IPS-18c (cell line): ENCODE measurements around the gene WIZ.

Experiments used
- H3K4me3 ChIP-seq: 2 replicates; pipeline ENCODE4 v1.7.0; 2013; ENCODE audit warnings: low read depth, mild to moderate bottlenecking, low read length, moderate library complexity; ENCODE audit not compliant: insufficient read depth
- H3K9me3 ChIP-seq: one replicate; pipeline ENCODE4 v1.6.1; 2013; ENCODE audit warnings: mild to moderate bottlenecking, low read length, moderate library complexity; ENCODE audit not compliant: control insufficient read depth, insufficient read depth

The WIZ gene

DNA sequence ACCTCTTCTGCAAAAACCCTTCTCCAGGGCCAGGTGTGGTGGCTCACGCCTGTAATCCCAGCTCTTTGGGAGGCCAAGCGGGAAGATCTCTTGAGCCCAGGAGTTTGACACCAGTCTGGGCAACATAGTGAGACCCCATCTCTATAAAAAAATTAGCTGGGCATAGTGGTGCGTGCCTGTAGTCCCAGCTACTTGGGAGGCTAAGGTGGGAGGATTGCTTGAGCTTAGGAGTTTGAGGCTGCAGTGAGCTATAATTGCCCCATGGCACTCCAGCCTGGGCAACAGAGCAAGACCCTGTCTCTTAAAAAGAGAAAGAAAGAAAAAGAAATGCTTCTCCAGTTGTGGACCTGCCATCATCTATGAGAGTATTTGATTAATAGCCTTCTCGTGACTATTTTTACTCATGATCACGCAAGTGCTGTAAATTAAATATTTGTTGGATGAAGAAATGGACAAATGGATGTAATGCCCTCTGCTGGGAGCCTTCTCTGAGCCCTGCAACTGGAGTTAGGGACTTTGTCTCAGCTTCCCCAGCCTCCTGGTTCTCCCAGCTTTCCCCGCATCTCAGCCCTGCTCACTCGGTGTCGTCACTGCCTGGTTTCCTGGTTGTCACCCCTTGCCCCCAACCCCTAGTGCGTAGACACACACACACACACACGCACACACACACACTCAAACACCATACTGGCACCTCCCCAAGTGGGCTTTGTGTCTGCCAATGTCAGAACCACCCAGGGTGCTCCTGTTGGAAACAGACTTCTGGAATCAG is 12.2 kb downstream of the WIZ start:
- Histone ChIP-seq H3K4me3 (no peak overlapping the region), H3K9me3 (no peaks in the 10 kb centered on the region)

- Histone ChIP-seq H3K4me3 (no peak overlapping the region), H3K9me3 (no peaks in the 10 kb centered on the region)
These were observed 13.0 kb downstream of the WIZ start for GRCh38 chr19:15436826-15437110.

DNA sequence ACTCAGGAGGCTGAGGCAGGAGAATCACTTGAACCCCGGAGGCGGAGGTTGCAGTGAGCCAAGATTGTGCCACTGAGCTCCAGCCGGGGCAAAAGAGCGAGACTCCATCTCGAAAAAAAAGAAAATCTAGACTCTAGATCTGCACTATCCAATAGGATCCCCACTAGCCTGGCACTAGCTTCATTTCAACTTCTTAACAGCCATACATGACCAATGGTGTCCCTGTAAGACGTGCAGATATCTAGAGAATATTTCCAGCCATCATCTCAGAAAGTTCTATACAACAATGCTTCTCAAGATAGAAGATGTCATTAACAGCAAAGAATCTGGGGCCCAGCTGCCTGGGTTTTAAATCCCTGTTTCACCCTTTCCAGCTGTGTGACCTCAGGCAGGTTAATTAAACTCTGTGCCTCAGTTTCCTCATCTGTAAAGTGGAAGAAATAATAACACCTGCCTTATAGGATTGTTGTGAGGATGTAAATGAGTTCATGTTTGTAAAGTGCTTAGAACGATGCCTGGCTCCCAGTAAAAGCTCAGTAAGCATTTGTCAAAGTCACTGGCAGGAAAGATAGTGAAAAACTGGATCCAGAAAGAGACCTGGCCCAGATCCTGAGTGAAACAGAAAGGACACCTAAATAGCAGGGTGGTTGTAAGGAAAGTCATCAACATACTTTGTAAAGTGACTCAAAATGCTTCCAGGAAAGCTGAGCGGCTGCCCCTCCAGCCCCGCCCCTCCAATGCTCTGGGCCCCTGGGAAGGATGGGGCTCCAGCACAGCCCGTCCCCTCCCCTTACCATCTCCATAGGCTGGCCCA is 13.5 kb downstream of the WIZ start:
- H3K4me3 ChIP-seq = no peak overlapping the region
- no peaks in the 10 kb centered on the region for H3K9me3 ChIP-seq

DNA sequence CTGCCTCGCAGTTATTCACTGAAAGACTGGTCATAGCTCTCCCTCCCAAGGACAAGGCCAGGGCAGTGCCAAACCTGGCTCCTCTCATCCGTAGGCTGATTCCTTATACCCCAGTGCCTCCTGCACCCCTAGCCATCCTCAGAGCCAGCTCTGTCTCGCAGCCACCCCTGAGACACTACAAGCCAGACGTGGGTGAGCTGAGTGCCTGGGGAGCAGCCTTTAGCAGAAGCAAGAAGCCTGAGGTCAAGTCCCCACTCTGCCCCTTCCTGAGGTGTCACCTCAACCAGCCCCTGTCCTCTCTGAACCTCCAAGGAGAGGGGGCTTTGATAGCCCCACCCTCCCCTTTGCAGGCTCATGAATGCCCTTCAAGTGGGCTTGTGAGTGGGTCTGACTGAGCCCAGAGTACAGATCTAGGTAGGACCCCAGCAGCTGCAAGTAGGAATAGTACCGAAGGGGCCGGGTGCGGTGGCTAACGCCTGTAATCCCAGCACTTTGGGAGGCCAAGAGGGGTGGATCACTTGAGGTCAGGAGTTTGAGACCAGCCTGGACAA is 16.2 kb downstream of the WIZ start:
- Histone ChIP-seq H3K9me3 (no peaks in the 10 kb centered on the region), H3K4me3 (peak overlapping the region; percentile 90)

DNA sequence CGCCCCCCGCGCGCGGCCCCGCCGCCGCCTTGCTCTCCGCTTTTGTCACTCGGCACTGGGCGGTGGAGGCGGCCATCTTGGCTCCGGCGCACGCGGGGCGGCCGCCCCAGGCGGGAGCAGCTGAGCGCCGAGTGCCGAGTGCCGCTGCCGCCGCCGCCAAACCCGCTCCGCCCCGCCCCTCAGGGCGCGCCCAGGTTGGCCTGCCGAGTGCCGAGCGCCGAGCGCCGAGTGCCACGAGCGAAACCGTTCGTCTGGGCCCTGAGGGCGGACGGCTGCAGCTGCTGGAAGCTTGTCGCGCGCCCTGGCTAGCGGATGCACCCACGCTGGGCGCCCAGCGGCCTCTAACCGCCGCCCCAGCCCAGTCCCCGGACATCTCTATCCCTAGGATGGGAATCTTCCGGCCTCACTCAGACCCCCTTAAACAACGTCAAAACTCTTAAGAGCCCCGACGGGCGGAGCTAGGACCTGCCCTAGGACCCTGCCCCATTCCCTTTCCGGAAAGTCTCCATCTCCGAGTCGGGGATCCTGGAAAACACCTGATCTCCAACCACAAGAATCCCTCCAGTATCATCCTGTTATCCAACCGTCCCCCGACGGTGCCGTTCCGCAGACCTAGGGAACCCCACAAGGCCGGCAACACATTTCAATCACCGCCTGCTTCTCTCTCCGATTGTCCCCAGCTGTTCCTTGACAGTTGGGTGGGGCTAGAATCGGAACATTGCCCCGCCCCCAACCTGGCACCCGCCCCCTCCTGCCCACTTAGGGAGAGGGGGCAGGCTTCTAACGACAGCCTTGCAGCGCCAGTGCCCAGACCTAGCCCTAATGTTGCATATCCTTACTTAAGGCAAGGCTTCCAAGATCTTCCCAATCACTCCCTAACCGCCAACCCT is 16.9 kb downstream of the WIZ start:
- Histone ChIP-seq H3K9me3 (no peaks in the 10 kb centered on the region), H3K4me3 (peak overlapping the region; percentile 90)

DNA sequence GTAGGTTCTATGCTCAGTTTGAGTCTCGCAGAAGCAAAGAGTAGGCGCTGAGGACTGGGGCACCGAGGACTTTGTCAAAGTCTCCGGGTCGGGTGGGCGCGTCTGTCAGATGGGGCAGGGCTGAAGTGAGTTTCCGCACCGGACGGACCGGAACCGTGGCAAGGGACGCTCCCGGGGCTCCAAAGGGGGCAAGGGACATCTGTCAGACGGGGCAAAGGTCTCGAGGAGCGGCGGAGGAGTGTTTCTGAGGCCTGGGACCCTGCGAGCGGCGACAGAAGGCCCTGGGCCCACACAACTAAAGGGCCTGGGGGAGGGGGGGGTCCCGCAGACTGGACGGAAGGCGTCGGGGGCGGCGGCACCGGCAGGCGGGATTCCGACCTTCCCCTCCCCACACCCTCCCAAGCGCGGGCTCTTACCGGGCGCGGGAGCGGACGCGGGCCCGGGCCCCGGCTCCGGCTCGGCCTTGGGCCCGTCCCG is 17.7 kb downstream of the WIZ start:
- Histone ChIP-seq H3K9me3 (no peaks in the 10 kb centered on the region), H3K4me3 (peak overlapping the region; percentile 87)

DNA sequence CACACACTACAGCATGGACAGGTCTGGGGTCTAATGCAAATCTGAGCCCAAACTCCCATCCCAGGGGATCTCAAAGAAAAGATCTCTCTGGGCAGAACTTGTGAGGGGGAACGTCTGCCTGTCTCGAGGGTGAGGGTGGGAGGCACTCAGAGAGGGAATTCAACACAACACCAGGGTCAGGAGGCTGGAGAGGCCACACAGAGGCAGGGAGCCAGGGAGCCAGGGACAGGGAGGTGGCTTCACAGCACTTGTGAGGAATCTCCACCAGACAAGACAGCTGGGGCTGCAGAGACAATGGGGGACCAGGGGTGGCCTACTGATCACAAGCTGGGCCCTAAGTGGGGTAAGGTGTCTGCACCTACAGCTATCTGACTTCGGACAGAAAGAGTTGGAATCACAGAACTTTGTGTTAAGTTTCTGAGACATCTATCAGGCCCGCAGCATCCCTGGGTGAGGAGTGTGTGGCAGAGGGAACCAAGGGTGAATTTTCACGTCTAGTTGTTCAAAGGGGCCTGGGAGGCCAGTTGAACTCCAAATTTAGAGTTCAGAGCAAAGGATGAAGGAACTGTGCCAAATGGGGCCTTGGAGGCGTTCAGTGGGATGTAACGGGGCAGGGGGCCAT is 18.2 kb downstream of the WIZ start:
- Histone ChIP-seq H3K4me3 (peak overlapping the region; percentile 87), H3K9me3 (no peaks in the 10 kb centered on the region)

GRCh38 chr19:15430526-15431120 is 19.1 kb downstream of the WIZ start:
- H3K4me3 ChIP-seq = no peak overlapping the region
- no peaks in the 10 kb centered on the region for H3K9me3 ChIP-seq

DNA sequence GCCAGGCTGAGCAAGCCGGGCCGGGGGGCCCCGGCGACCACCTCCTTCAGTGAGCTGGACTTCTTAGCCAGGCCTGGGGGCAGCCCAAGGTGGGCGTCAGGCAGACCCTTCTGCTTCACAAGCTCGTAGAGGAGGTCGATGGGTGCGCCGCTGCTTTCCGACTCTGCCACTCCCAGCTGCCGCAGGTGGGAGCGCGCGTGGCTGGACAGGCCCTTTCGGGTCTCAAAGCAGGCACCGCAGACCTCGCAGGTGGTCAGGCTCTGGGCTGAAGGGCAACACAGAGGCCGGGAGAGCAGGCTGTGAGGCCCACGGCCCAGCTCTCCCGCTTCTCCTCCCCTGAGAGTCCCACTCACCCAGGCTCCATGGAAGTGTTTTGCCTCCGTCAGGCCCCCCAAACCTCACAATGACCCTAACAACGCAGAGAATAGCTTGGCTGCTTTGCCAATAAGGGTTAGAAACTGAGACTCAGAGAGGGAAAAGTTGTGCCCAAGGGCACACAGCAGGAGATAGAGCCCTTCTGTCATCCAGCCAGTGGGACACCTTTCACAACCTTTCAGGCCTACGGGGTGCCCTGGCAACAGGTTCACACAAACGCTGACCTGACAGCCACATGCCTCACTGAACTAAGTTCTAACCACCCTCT is 19.8 kb downstream of the WIZ start:
- H3K4me3 ChIP-seq = no peak overlapping the region

GRCh38 chr19:15428956-15429824 is 20.6 kb downstream of the WIZ start:
- Histone ChIP-seq H3K9me3 (no peaks in the 10 kb centered on the region), H3K4me3 (no peak overlapping the region)

More for the DNA sequence above, 19.8 kb downstream of the WIZ start:
- no peaks in the 10 kb centered on the region for H3K9me3 ChIP-seq

DNA sequence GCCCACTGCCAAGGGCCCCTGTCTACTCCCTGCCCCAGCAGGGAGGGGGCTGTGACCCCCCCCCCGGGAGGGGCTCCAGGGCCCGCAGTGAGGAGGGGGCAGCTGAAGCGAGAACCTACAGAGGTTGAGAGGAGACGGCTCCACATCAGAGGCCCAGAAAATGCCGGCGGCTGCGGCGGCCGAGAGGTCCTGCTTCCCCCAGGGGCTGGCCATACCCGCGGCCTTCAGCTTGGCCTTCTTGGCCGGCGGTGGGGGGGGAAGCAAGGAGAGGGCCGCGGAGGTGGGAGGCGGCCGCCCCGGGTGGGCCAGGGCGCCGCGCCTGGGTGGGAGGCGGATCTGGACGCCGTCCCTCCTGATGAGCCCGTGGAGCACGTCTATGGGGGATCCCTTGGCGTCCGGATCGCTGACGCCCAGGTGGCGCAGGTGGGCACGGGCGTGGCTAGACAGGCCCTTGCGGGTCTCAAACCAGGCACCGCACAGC is 21.7 kb downstream of the WIZ start:
- H3K4me3 ChIP-seq = no peak overlapping the region
- peaks cover 3% of the 10 kb centered on the region for H3K9me3 ChIP-seq

DNA sequence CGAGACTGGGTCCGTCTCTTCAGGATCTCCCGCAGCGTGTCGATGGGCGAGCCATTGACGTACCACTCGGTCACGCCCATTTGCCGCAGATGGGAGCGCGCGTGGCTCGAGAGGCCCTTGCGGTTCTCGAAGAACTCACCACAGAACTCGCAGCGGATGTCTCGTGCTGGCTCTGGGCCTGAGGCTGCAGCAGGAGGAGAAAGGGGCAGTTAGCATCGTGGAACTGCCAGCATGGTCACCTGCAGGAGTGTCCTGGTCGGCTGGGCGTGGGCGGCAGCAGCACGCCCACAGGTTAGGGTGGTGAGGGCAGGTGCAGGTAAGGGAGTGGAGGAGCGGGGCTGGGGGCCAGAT is 22.4 kb downstream of the WIZ start:
- Histone ChIP-seq H3K9me3 (peaks cover 5% of the 10 kb centered on the region), H3K4me3 (no peak overlapping the region)

GRCh38 chr19:15426485-15427349 is 23.0 kb downstream of the WIZ start:
- Histone ChIP-seq H3K9me3 (peaks cover 5% of the 10 kb centered on the region), H3K4me3 (no peak overlapping the region)

GRCh38 chr19:15425321-15425950 is 24.3 kb downstream of the WIZ start:
- H3K4me3 ChIP-seq = no peak overlapping the region
- peaks cover 5% of the 10 kb centered on the region for H3K9me3 ChIP-seq
